COLO668 (cell line): ENCODE results near the gene CASP8.
A peak's percentile ranks its signal among the peaks of the same experiment; 100 is the strongest.
"Not testable (repeated sequence)": the region's sequence is repeated elsewhere in the genome, so short reads cannot be mapped to it uniquely, and the experiment has no call there.

ENCODE experiments used
- DNase-seq: peaks from one replicate; lab custom pipeline; 2025; ENCODE audit not compliant: unreplicated experiment; lab: John Stamatoyannopoulos, UW

Gene CASP8

GRCh38 chr2:201260302-201260800 lies at the start of gene CASP8:
Gene CASP8 (plus strand): TSS chr2:201260536. CDS start chr2:201266487, 5,951 bp downstream.
- no peak for DNase-seq

DNA sequence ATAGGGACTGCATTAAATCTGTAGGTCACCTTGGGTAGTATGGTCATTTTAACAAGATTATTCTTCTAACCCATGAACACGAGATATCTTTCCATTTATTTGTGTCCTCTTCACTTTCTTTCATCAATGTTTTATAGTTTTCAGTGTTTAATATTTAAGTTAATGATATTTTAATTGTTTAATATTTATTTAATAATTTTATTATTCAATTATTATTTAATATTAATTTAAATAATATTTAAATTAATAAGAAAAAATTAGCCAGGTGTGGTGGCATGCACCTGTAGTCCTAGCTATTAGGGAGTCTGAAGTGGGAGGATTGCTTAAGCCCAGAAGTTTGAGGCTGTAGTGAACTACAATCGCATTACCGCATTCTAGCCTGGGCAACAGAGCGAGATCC lies 44.4 kb upstream of the CASP8 start:
- no peak for DNase-seq

- no peak for DNase-seq
Measured at GRCh38 chr2:201216918-201217317, 43.4 kb upstream of the CASP8 start.

DNA sequence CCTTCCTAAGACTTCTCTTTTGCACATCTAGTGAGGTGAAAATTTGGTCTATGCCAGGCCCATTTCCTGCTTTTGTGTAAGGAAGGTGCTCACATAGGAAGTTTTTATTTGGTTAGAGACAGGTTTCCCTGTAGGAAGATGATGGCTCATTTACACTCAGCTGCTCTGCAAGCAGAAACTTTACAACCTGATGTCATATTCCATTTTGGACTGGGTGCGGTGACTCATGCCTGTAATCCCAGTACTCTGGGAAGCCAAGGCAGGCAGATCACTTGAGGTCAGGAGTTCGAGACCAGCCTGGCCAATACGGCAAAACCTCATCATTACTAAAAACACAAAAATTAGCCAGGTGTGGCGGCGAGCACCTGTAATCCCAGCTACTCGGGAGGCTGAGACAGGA lies 41.6 kb upstream of the CASP8 start:
- DNase-seq: no peak

- DNase-seq: no peak
Measured at GRCh38 chr2:201219328-201220096, 40.8 kb upstream of the CASP8 start.

GRCh38 chr2:201220102-201220570 lies 40.2 kb upstream of the CASP8 start:
- DNase-seq: peak; percentile 17

DNA sequence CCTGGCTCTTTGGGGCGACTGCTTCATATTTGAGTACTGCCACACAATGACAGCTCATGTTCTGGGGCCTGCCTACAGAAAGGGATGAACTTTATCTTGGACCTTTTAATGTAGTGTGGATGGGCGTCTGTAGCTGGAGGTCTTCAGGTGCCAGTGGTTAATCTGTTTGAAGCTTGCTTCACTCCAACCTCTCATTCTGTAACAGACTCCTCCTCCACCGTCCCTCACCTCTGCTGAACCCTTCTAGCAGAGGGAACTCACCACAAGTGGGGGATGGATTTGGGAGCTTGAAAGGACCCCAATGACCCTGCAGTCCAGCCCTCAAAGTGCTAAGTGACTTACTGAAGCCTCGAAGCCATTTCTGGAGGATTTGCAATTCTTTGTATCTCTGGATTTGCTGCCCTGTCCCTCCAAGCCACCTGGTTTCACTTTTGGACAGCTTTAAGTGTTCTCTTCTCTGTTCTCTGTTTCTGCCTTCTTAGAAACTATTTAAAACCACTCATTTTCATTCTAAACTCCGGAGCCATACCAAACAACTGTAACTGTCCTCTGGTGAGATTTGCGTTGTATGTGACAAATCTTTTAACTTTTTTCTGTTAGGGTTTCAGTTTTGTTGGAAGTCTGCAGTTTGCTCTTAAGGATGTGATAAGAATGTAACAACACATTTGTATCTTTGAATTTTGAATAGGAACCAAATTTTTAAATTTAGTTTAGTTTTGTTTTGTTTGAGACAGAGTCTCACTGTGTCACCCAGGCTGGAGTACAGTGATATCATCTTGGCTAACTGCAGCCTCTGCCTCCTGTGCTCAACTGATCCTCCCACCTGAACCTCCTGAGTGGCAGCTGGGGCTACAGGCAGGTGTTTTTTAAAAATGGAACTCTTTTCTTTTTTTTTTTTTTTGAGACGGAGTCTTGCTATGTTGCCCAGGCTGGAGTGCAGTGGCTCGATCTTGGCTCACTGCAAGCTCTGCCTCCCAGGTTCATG lies 37.0 kb upstream of the CASP8 start:
- DNase-seq: no peak

GRCh38 chr2:201228271-201228911 lies 31.9 kb upstream of the CASP8 start:
- DNase-seq: no peak

- DNase-seq: no peak
Measured at GRCh38 chr2:201228912-201229290, 31.4 kb upstream of the CASP8 start.

DNA sequence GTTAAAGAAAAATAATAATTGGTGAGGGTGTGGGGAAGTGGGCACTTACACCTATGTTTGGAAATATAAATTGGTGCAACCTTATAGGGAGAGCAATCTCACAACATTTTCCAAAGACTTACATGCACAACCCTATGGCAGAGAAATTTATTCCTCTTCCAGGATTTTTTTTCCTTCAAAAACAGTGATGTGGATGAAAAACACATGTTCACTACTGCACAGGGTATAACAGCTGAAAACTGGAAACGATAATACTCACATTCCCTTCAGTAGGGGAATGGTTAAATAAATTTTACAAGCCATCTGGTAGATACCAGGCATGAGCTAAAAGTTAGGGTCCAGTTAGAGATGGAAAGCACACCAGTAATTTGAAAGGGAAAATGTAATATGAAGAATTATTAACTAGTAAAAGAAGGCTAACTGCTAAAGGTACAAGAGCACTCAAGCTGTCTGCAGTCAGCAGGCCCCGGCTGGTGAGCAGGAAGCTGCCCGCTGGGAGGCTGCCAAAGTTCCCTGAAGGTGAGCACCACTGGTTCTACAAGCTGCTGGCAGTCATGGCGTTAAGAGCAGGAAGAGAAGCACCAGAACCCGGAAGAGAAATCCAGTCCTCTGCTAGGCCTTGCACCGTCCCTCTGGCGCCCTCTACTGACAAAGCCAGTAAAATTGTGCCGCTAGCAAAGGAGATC lies 28.4 kb upstream of the CASP8 start:
- DNase-seq: peak; percentile 87

DNA sequence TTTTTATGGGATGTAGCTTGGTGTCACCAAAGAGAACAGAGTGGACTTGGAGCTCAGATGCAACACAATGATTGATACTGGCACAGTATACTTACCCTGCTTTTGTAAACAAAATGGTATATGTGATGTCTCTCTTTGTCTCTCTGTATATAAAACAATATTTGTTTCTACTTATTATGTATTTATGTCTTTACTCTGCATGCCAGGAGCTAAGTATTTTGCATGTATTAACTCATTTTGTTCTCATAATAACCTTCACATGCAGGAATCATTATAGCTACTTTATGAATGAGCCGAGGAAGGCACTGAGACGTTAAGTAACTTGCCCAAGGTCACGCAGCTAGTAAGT lies 27.9 kb upstream of the CASP8 start:
- DNase-seq: no peak

GRCh38 chr2:201233192-201233811 lies 27.0 kb upstream of the CASP8 start:
- DNase-seq: peak; percentile 78

DNA sequence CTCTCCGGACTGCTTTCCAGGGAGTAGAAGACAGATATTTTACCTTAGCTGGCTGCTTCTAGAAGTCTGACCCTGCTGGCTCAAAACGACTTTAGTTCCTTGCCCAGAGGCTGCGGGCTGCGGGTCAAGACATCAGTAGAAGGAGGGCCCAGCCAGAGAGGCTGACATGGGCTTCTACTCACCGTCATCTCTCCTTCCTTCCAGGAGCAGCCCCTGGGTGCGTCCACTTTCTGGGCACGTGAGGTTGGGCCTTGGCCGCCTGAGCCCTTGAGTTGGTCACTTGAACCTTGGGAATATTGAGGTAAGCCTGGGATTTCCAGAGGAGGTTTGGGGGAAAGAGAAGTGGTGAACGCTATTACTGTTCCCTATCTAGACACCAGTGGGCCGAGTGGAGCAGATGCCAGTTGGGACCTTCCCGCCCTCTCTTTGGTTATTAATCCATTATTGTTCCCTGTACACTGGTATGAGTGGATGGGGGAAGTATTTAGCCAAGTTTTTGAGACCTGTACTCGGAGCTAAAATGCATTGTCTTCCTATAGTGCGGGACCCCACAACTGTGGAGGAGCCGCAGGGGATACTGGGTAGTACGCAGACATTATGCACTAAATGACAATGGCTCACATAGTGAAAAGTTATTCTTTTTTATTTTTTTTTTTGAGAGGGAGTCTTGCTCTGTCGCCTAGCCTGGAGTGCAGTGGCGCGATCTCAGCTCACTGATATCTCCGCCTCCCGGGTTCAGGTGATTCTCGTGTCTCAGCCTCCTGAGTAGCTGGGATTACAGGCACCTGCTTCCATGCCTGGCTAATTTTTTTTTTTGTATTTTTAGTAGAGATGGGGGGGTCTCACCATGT lies 26.3 kb upstream of the CASP8 start:
- no peak for DNase-seq

GRCh38 chr2:201234663-201235135 lies 25.6 kb upstream of the CASP8 start:
- no peak for DNase-seq

- no peak for DNase-seq
Measured at GRCh38 chr2:201235860-201236811, 24.2 kb upstream of the CASP8 start.

GRCh38 chr2:201237486-201238123 lies 22.7 kb upstream of the CASP8 start:
- DNase-seq: no peak

GRCh38 chr2:201239167-201239935 lies 21.0 kb upstream of the CASP8 start:
- DNase-seq: not testable (repeated sequence)
